GM19324 (cell line): Measurements from ENCODE around the gene STX18.
"Not testable (repeated sequence)": the region's sequence is repeated elsewhere in the genome, so short reads cannot be mapped to it uniquely, and the experiment has no call there.

Experiments
- ATAC-seq: cut with Tn5 transposase; IDR thresholded peaks from one replicate; pipeline ENCODE4 v1.9.1; 2021; ENCODE audit warnings: mild to moderate bottlenecking, moderate library complexity; ENCODE audit not compliant: unreplicated experiment, low FRiP score

STX18 gene

GRCh38 chr4:4485806-4486205 lies 56.0 kb downstream of the STX18 start:
- no peak for ATAC-seq

- ATAC-seq: no peak
Observed at GRCh38 chr4:4481399-4481994, 60.4 kb downstream of the STX18 start.

GRCh38 chr4:4480685-4481398 lies 61.0 kb downstream of the STX18 start:
- ATAC-seq: no peak

- no peak for ATAC-seq
Observed at GRCh38 chr4:4480205-4480604, 61.6 kb downstream of the STX18 start.

GRCh38 chr4:4479366-4479765 lies 62.5 kb downstream of the STX18 start:
- ATAC-seq: no peak

- ATAC-seq: no peak
Observed at GRCh38 chr4:4477796-4478195, 64.1 kb downstream of the STX18 start.

- ATAC-seq: no peak
Observed at GRCh38 chr4:4477391-4477790, 64.5 kb downstream of the STX18 start.

- ATAC-seq: no peak
Observed at GRCh38 chr4:4474476-4474875, 67.4 kb downstream of the STX18 start.

- no peak for ATAC-seq
Observed at GRCh38 chr4:4472344-4472958, 69.4 kb downstream of the STX18 start.

- ATAC-seq: no peak
Observed at GRCh38 chr4:4471195-4471594, 70.7 kb downstream of the STX18 start.

GRCh38 chr4:4470208-4470607 lies 71.6 kb downstream of the STX18 start:
- ATAC-seq: no peak

GRCh38 chr4:4465238-4465637 lies 76.6 kb downstream of the STX18 start:
- not testable (repeated sequence) for ATAC-seq

- no peak for ATAC-seq
Observed at GRCh38 chr4:4462970-4463369, 78.9 kb downstream of the STX18 start.

- no peak for ATAC-seq
Observed at GRCh38 chr4:4461850-4462249, 80.0 kb downstream of the STX18 start.

GRCh38 chr4:4461178-4461577 lies 80.7 kb downstream of the STX18 start:
- no peak for ATAC-seq

- ATAC-seq: no peak
Observed at GRCh38 chr4:4460759-4461158, 81.1 kb downstream of the STX18 start.

- no peak for ATAC-seq
Observed at GRCh38 chr4:4459181-4459580, 82.7 kb downstream of the STX18 start.

- no peak for ATAC-seq
Observed at GRCh38 chr4:4457803-4458553, 83.9 kb downstream of the STX18 start.

GRCh38 chr4:4456816-4457578 lies 84.9 kb downstream of the STX18 start:
- ATAC-seq: no peak

GRCh38 chr4:4456351-4456750 lies 85.5 kb downstream of the STX18 start:
- no peak for ATAC-seq
